22Rv1 (cell line): ENCODE data around the gene FARS2.

Experiments used
- H3K27ac ChIP-seq: fragments of 450-650 bp; 2 replicates; pipeline ENCODE4 v1.5.1; 2017
- CTCF ChIP-seq: fragments of 450-650 bp; IDR thresholded peaks from 2 replicates; pipeline ENCODE4 v1.5.1; 2017; ENCODE audit warnings: mild to moderate bottlenecking
- ZFX ChIP-seq: fragments of 450-650 bp; IDR thresholded peaks from 2 replicates; pipeline ENCODE4 v1.6.1; 2017; ENCODE audit warnings: antibody characterized with exemption, borderline replicate concordance

The FARS2 gene

GRCh38 chr6:5707281-5708045, 446.1 kb downstream of the FARS2 start:
- no peak for TF ChIP-seq ZFX
- no peak for TF ChIP-seq CTCF

GRCh38 chr6:5710516-5710915, 449.2 kb downstream of the FARS2 start:
- no peak for TF ChIP-seq CTCF
- TF ChIP-seq ZFX, result no peak
- H3K27ac ChIP-seq, result no peak overlapping the region

More at GRCh38 chr6:5707281-5708045, 446.1 kb downstream of the FARS2 start:
- H3K27ac ChIP-seq, result no peak overlapping the region

GRCh38 chr6:5710936-5711335, 449.6 kb downstream of the FARS2 start:
- TF ChIP-seq CTCF (no peak), ZFX (no peak)
- no peak overlapping the region for H3K27ac ChIP-seq

- H3K27ac ChIP-seq, result peak overlapping the region; percentile 29; the same call in 1 of the 2 replicates
- TF ChIP-seq CTCF, result no peak
- no peak for TF ChIP-seq ZFX
Measured at GRCh38 chr6:5712349-5713215, 451.3 kb downstream of the FARS2 start.

- no peak overlapping the region for H3K27ac ChIP-seq
- TF ChIP-seq CTCF, result no peak
- no peak for TF ChIP-seq ZFX
Measured at GRCh38 chr6:5713519-5713918, 452.2 kb downstream of the FARS2 start.

GRCh38 chr6:5718231-5718947, 457.1 kb downstream of the FARS2 start:
- no peak overlapping the region for H3K27ac ChIP-seq
- no peak for TF ChIP-seq CTCF
- TF ChIP-seq ZFX, result no peak
